GM23338 (cell line): Measurements from ENCODE around the gene RASEF. TPM values are rescaled to one million over a fixed set of nuclear protein-coding genes. Genes with fewer than 3 reads are reported as not detected.

ENCODE experiments used
- ATAC-seq: fragments of 200-7000 bp; cut with Tn5 transposase; 3 replicates; pipeline ENCODE4 v1.9.1; 2020
- DNase-seq: peaks from one replicate; pipeline ENCODE4 v3.0.0-alpha.2; 2015; ENCODE audit warnings: low spot score
- H2AFZ ChIP-seq: fragments of 200-600 bp; sonication (generic); 2 replicates; pipeline ENCODE4 v1.8.0; 2016; ENCODE audit warnings: antibody characterized with exemption, mild to moderate bottlenecking, moderate library complexity
- H3F3A ChIP-seq: fragments of 200-600 bp; sonication (generic); replicated peaks from 2 replicates; pipeline ENCODE4 v1.8.0; 2017; ENCODE audit warnings: antibody characterized with exemption, mixed run types, low read depth
- H3K27ac ChIP-seq: fragments of 200-600 bp; sonication (generic); 2 replicates; pipeline ENCODE4 v1.6.1; 2016; ENCODE audit warnings: low read depth
- H3K27me3 ChIP-seq: fragments of 200-600 bp; sonication (generic); 2 replicates; pipeline ENCODE4 v1.8.0; 2016; ENCODE audit warnings: mild to moderate bottlenecking, mixed run types, moderate library complexity; ENCODE audit not compliant: insufficient read depth
- H3K36me3 ChIP-seq: fragments of 200-600 bp; sonication (generic); 2 replicates; pipeline ENCODE4 v1.8.0; 2016; ENCODE audit warnings: mild to moderate bottlenecking; ENCODE audit not compliant: insufficient read depth
- H3K4me1 ChIP-seq: fragments of 200-600 bp; sonication (generic); 2 replicates; pipeline ENCODE4 v1.8.0; 2016; ENCODE audit warnings: mild to moderate bottlenecking, moderate library complexity; ENCODE audit not compliant: insufficient read depth
- H3K4me2 ChIP-seq: fragments of 200-600 bp; sonication (generic); 2 replicates; pipeline ENCODE4 v1.7.1; 2017; ENCODE audit warnings: mixed run types
- H3K4me3 ChIP-seq: fragments of 200-600 bp; sonication (generic); 2 replicates; pipeline ENCODE4 v1.6.1; 2016; ENCODE audit warnings: mixed run types
- H3K79me2 ChIP-seq: fragments of 200-600 bp; sonication (generic); replicated peaks from 2 replicates; pipeline ENCODE4 v1.8.0; 2017; ENCODE audit warnings: mild to moderate bottlenecking; ENCODE audit not compliant: insufficient read depth
- H3K9me2 ChIP-seq: fragments of 200-600 bp; sonication (generic); 2 replicates; pipeline ENCODE4 v1.8.0; 2017; ENCODE audit not compliant: insufficient read depth
- H4K20me1 ChIP-seq: fragments of 200-600 bp; sonication (generic); replicated peaks from 2 replicates; pipeline ENCODE4 v1.8.0; 2017; ENCODE audit warnings: mild to moderate bottlenecking; ENCODE audit not compliant: insufficient read depth
- H3K27ac Mint-ChIP-seq: 2 replicates; pipeline ENCODE4 v1.8.0; 2020; ENCODE audit warnings: inconsistent platforms, mild to moderate bottlenecking, moderate library complexity, mixed read lengths
- H3K27me3 Mint-ChIP-seq: 3 replicates; pipeline ENCODE4 v1.8.0; 2022; ENCODE audit warnings: low read depth, mild to moderate bottlenecking, moderate library complexity, mixed read lengths, inconsistent platforms; ENCODE audit not compliant: insufficient read depth, poor library complexity
- H3K36me3 Mint-ChIP-seq: 3 replicates; pipeline ENCODE4 v1.8.0; 2021; ENCODE audit warnings: low read depth, mild to moderate bottlenecking, inconsistent platforms, moderate library complexity, mixed read lengths
- H3K4me1 Mint-ChIP-seq: 3 replicates; pipeline ENCODE4 v1.8.0; 2020; ENCODE audit warnings: mild to moderate bottlenecking, inconsistent platforms, mixed read lengths
- H3K4me3 Mint-ChIP-seq: 3 replicates; pipeline ENCODE4 v1.8.0; 2021; ENCODE audit warnings: moderate library complexity, mild to moderate bottlenecking, inconsistent platforms, mixed read lengths
- H3K9me3 Mint-ChIP-seq: 3 replicates; pipeline ENCODE4 v1.8.0; 2020; ENCODE audit warnings: moderate library complexity, mild to moderate bottlenecking, inconsistent platforms, mixed read lengths
- CREB1 ChIP-seq: fragments of 250-450 bp; sonication (Bioruptor Pico); IDR thresholded peaks from 2 replicates; pipeline ENCODE4 v1.5.0; 2020; ENCODE audit warnings: low read depth, mild to moderate bottlenecking, moderate library complexity
- CTCF ChIP-seq, 2 experiments: fragments of 200-600 bp in 1 of 2; sonication (generic) in 1 of 2; conservative IDR thresholded peaks; 2 replicates each; pipeline versions ENCODE4 v1.5.1 to v1.6.1; 2016 to 2017; ENCODE audit warnings: antibody characterized with exemption in 2 of 2, low read depth in 2 of 2, mild to moderate bottlenecking in 2 of 2, moderate library complexity in 1 of 2
- ETS1 ChIP-seq: IDR thresholded peaks from 2 replicates; pipeline ENCODE4 v1.6.1; 2016; ENCODE audit warnings: antibody characterized with exemption
- EZH2 ChIP-seq: fragments of 200-600 bp; sonication (generic); IDR thresholded peaks from one replicate; pipeline ENCODE4 v1.8.0; 2017; ENCODE audit warnings: antibody characterized with exemption, mild to moderate bottlenecking, low read depth; ENCODE audit not compliant: unreplicated experiment
- EZH2phosphoT487 ChIP-seq: fragments of 200-600 bp; sonication (generic); IDR thresholded peaks from one replicate; pipeline ENCODE4 v1.8.1; 2018; ENCODE audit warnings: antibody characterized with exemption; ENCODE audit not compliant: unreplicated experiment
- JUNB ChIP-seq: IDR thresholded peaks from one replicate; pipeline ENCODE4 v1.6.1; 2016; ENCODE audit warnings: antibody characterized with exemption; ENCODE audit not compliant: unreplicated experiment
- NANOG ChIP-seq: IDR thresholded peaks from 2 replicates; pipeline ENCODE4 v1.6.1; 2016; ENCODE audit warnings: antibody characterized with exemption, borderline replicate concordance
- POLR2AphosphoS5 ChIP-seq: IDR thresholded peaks from 2 replicates; pipeline ENCODE4 v1.6.1; 2016; ENCODE audit warnings: antibody characterized with exemption, low read depth
- REST ChIP-seq: IDR thresholded peaks from one replicate; pipeline ENCODE4 v1.6.1; 2018; ENCODE audit warnings: antibody characterized with exemption; ENCODE audit not compliant: unreplicated experiment
- STAT1 ChIP-seq: IDR thresholded peaks from one replicate; pipeline ENCODE4 v1.6.1; 2016; ENCODE audit warnings: antibody characterized with exemption; ENCODE audit not compliant: unreplicated experiment
- ZNF114 ChIP-seq: fragments of 250-450 bp; sonication (Bioruptor Pico); IDR thresholded peaks from 2 replicates; pipeline ENCODE4 v1.5.0; 2020; ENCODE audit warnings: mild to moderate bottlenecking, moderate library complexity
- ZNF331 ChIP-seq: fragments of 250-450 bp; sonication (Bioruptor Pico); IDR thresholded peaks from 2 replicates; pipeline ENCODE4 v1.5.0; 2020; ENCODE audit warnings: low read depth, mild to moderate bottlenecking, moderate library complexity
- ZNF462 ChIP-seq: fragments of 250-450 bp; sonication (Bioruptor Pico); IDR thresholded peaks from 2 replicates; pipeline ENCODE4 v1.5.0; 2020; ENCODE audit warnings: mild to moderate bottlenecking, moderate library complexity
- polyA plus RNA-seq: library from polyadenylated mRNA; unstranded; fragments of >200 nt; fragmentation: Nextera tagmentation; extraction: Ambion mirVana; gene quantifications from 2 replicates; pipeline ENCODE4 v1.2.1, GENCODE V29; 2016
- total RNA-seq: library from RNA; depleted of rRNA; stranded (reverse); fragments of >200 nt; shearing (Covaris generic); gene quantifications from 2 replicates; pipeline ENCODE4 v1.2.3, GENCODE V29; 2014

The RASEF gene
- total and polyA plus RNA-seq, 2 experiments from 2014 or later: 3.6 to 10.4 TPM

GRCh38 chr9:82987370-82988189 lies 75.4 kb downstream of the RASEF start:
- ATAC-seq: no peak
- no peaks in the 10 kb centered on the region for H3K27me3 ChIP-seq
- no peak overlapping the region for H3K4me3 ChIP-seq
- no peak overlapping the region for H3K27ac Mint-ChIP-seq
- H3K4me1 ChIP-seq: no peaks in the 10 kb centered on the region
- no peaks in the 10 kb centered on the region for H3K36me3 ChIP-seq
- no peak overlapping the region for H3K4me2 ChIP-seq
- H3K36me3 Mint-ChIP-seq: no peaks in the 10 kb centered on the region; the same call in 2 of the 3 replicates
- no peak overlapping the region for H2AFZ ChIP-seq
- no peak for TF ChIP-seq CREB1 (CRISPR knock-in tag)
- TF ChIP-seq STAT1: no peak
- TF ChIP-seq ZNF114 (CRISPR knock-in tag): no peak
- TF ChIP-seq NANOG: no peak
- no peak for TF ChIP-seq REST
- TF ChIP-seq JUNB: no peak
- no peak for TF ChIP-seq ZNF331 (CRISPR knock-in tag)
- no peak for TF ChIP-seq EZH2phosphoT487
- TF ChIP-seq ETS1: no peak
- no peak for TF ChIP-seq CTCF (conservative IDR thresholded peaks at IDR 0.05; ENCODE audit: low read depth in 2 of 2)
- TF ChIP-seq POLR2AphosphoS5: no peak
- no peak for TF ChIP-seq EZH2
- no peak for TF ChIP-seq ZNF462 (CRISPR knock-in tag)
- no peak overlapping the region for H3K27ac ChIP-seq
- H3K4me3 Mint-ChIP-seq: no peak overlapping the region
- H3K4me1 Mint-ChIP-seq: peaks cover 3% of the 10 kb centered on the region; the same call in 1 of the 3 replicates
- H3K27me3 Mint-ChIP-seq: peaks cover 3% of the 10 kb centered on the region
- H3K9me3 Mint-ChIP-seq: no peaks in the 10 kb centered on the region
- no peak for DNase-seq
- H3K79me2 ChIP-seq: no peaks in the 10 kb centered on the region
- no peaks in the 10 kb centered on the region for H3K9me2 ChIP-seq
- no peaks in the 10 kb centered on the region for H4K20me1 ChIP-seq
- no peaks in the 10 kb centered on the region for H3F3A ChIP-seq
